ENCODE data around the gene GRIK2. TPM values are rescaled to one million over a fixed set of nuclear protein-coding genes. Genes with fewer than 3 reads are reported as not detected.

Gene GRIK2
- polyA plus RNA-seq, 1 of the 3 experiments (the other 2 are of a cell fraction) = 0.30 TPM

- POLR2A ChIA-PET = no interaction called here
- Histone ChIP-seq H3K36me3 (replicated peaks in 1 of 2; ENCODE audit: control insufficient read depth in 1 of 2, insufficient read depth in 2 of 2, low read length in 1 of 2) (no peaks in the 10 kb centered on the region), H3K9me3 (no peaks in the 10 kb centered on the region), H3K9ac (no peak overlapping the region), H3K4me2 (no peak overlapping the region), H3F3A (replicated peaks; ENCODE audit: insufficient read depth) (no peaks in the 10 kb centered on the region), H3K9me2 (no peaks in the 10 kb centered on the region), H3K4me1 (ENCODE audit: control insufficient read depth in 1 of 2, insufficient read depth in 2 of 2, low read depth in 1 of 2, low read length in 1 of 2) (no peaks in the 10 kb centered on the region), H3K79me2 (ENCODE audit: insufficient read depth) (no peaks in the 10 kb centered on the region), H4K20me1 (ENCODE audit: insufficient read depth) (no peaks in the 10 kb centered on the region), H2AFZ (ENCODE audit: low read depth) (no peak overlapping the region), H3K27ac (ENCODE audit: low read depth in 2 of 2, low read length in 1 of 2) (no peak overlapping the region), H3K4me3 (ENCODE audit: low read depth in 2 of 2, low read length in 1 of 2) (no peak overlapping the region), H3K27me3 (ENCODE audit: insufficient read depth) (no peaks in the 10 kb centered on the region)
- DNase-seq = no peak
- CTCF ChIA-PET = interaction anchor here (1.0 kb wide), 1 partner anchor 12 kb away, joined by 3 read pairs; no protein-coding TSS in a partner anchor
- 42% methylated on average over 1 of the region's 1 CpG for WGBS (ENCODE audit: low lambda C conversion rate)
- TF ChIP-seq SIN3A (IDR thresholded peaks at IDR 0.05; ENCODE audit: borderline replicate concordance, low read depth, low read length) = no peak
- no peak for TF ChIP-seq PBX3 (IDR thresholded peaks at IDR 0.05)
- no peak for TF ChIP-seq TAF1 (IDR thresholded peaks at IDR 0.05; ENCODE audit: borderline replicate concordance, low read depth, low read length)
- TF ChIP-seq IRF3 (IDR thresholded peaks at IDR 0.05; ENCODE audit: low read depth, low read length) = no peak
- no peak for TF ChIP-seq GABPA (IDR thresholded peaks at IDR 0.05; ENCODE audit: low read depth)
- TF ChIP-seq CHD2 (IDR thresholded peaks at IDR 0.05; ENCODE audit: low read length, partially characterized antibody) = no peak
- no peak for TF ChIP-seq RXRA (IDR thresholded peaks at IDR 0.05; ENCODE audit: borderline replicate concordance, low read depth)
- TF ChIP-seq RCOR1 (IDR thresholded peaks at IDR 0.05; ENCODE audit: low read length) = no peak
- TF ChIP-seq FOXJ3 (CRISPR knock-in tag; IDR thresholded peaks at IDR 0.05) = no peak
- no peak for TF ChIP-seq FOSL2 (IDR thresholded peaks at IDR 0.05; ENCODE audit: borderline replicate concordance, low read depth)
- no peak for TF ChIP-seq NRF1 (IDR thresholded peaks at IDR 0.05; ENCODE audit: low read depth, low read length)
- TF ChIP-seq NFIC (IDR thresholded peaks at IDR 0.05; ENCODE audit: borderline replicate concordance) = no peak
- TF ChIP-seq POLR2AphosphoS5 (IDR thresholded peaks at IDR 0.05; ENCODE audit: low read depth, low read length) = no peak
- TF ChIP-seq TCF12 (IDR thresholded peaks at IDR 0.05) = no peak
Measured at GRCh38 chr6:101578306-101578705, 184.8 kb downstream of the GRIK2 start.

- H3K4me1 ChIP-seq (ENCODE audit: control insufficient read depth in 1 of 2, insufficient read depth in 2 of 2, low read depth in 1 of 2, low read length in 1 of 2) = no peaks in the 10 kb centered on the region
- no peaks in the 10 kb centered on the region for H4K20me1 ChIP-seq (ENCODE audit: insufficient read depth)
- no peaks in the 10 kb centered on the region for H3K36me3 ChIP-seq (replicated peaks in 1 of 2; ENCODE audit: control insufficient read depth in 1 of 2, insufficient read depth in 2 of 2, low read length in 1 of 2)
- CTCF ChIA-PET = no interaction called here
- H3K79me2 ChIP-seq (ENCODE audit: insufficient read depth) = no peaks in the 10 kb centered on the region
- no peaks in the 10 kb centered on the region for H3K27me3 ChIP-seq (ENCODE audit: insufficient read depth)
- DNase-seq = no peak
- H3K9me3 ChIP-seq = no peaks in the 10 kb centered on the region
- no peak overlapping the region for H2AFZ ChIP-seq (ENCODE audit: low read depth)
- POLR2A ChIA-PET = no interaction called here
- H3K27ac ChIP-seq (ENCODE audit: low read depth in 2 of 2, low read length in 1 of 2) = no peak overlapping the region
- H3K4me3 ChIP-seq (ENCODE audit: low read depth in 2 of 2, low read length in 1 of 2) = no peak overlapping the region
- no peak overlapping the region for H3K4me2 ChIP-seq
- no peaks in the 10 kb centered on the region for H3K9me2 ChIP-seq
- no peak overlapping the region for H3K9ac ChIP-seq
- H3F3A ChIP-seq (replicated peaks; ENCODE audit: insufficient read depth) = no peaks in the 10 kb centered on the region
- TF ChIP-seq REST (IDR thresholded peaks at IDR 0.05; ENCODE audit: low read depth, low read length) (no peak), RXRA (IDR thresholded peaks at IDR 0.05; ENCODE audit: borderline replicate concordance, low read depth) (no peak), FOXJ3 (CRISPR knock-in tag; IDR thresholded peaks at IDR 0.05) (no peak), SMC3 (IDR thresholded peaks at IDR 0.05; ENCODE audit: low read depth, low read length) (no peak), USF2 (IDR thresholded peaks at IDR 0.05; ENCODE audit: borderline replicate concordance, low read depth, low read length) (no peak), RFX5 (IDR thresholded peaks at IDR 0.05; ENCODE audit: low read length) (no peak), EP300 (IDR thresholded peaks at IDR 0.05; ENCODE audit: borderline replicate concordance in 1 of 2, low read depth in 1 of 2, low read length in 1 of 2) (no peak), MXI1 (IDR thresholded peaks at IDR 0.05; ENCODE audit: low read depth, low read length) (no peak), MAX (IDR thresholded peaks at IDR 0.05; ENCODE audit: low read depth) (no peak), CHD2 (IDR thresholded peaks at IDR 0.05; ENCODE audit: low read length, partially characterized antibody) (no peak), POLR2AphosphoS5 (IDR thresholded peaks at IDR 0.05; ENCODE audit: low read depth, low read length) (no peak), GATA2 (CRISPR knock-in tag; IDR thresholded peaks at IDR 0.05) (no peak)
Measured at GRCh38 chr6:101582792-101583191, 189.3 kb downstream of the GRIK2 start.
